ENCODE results near the gene ADISSP. TPM values are rescaled to one million over a fixed set of nuclear protein-coding genes. Genes with fewer than 3 reads are reported as not detected.

The ADISSP gene
- polyA plus RNA-seq, 4 donors = 5.8 to 38.4 (median 16.2) TPM

DNA sequence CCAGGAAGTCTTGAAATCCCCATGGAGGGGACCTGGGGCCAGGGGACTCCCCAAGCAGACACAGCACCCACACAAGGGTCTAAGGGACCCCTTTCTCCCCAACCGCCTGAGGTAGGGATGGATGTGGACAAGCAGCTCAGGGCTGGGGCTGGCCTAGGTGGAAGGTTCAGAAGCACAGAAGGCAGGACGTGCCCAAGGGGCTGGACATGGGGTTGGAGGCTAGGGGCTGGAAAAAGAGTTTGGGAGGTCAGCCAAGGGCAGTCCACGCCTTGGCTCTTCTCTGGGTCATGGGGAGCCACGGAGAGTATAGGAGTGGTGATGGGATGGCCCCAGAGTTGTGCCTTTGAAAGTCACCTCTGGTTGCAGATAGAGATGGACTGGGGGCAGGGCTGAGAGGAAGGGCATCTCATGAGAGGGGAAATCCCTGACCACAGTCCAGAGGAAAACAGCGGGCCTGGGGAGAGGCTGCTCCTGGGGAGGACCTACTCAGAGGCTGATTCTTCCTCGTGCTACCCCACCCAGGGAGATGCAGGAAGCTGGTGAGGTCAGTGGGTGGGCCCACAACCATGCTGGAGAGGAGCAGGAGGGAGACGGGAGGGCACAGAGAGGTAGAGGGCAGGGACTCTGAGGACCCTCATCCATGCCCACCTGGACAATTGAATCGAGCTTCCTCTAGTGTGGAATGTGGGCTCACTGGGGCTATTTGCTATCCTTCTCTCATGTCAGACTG, 37.6 kb downstream of the ADISSP start:
- Histone ChIP-seq H3K27ac (ENCODE audit: low read depth in 1 of 3, low read length in 2 of 3) (no peak overlapping the region), H3K4me3 (ENCODE audit: low read depth in 1 of 3, low read length in 3 of 3) (no peak overlapping the region), H3K36me3 (ENCODE audit: control insufficient read depth in 3 of 3, insufficient read depth in 2 of 3, low read depth in 1 of 3, low read length in 3 of 3) (no peaks in the 10 kb centered on the region), H3K9me3 (ENCODE audit: control insufficient read depth in 2 of 2, insufficient read depth in 1 of 2, low read depth in 1 of 2, low read length in 1 of 2) (no peaks in the 10 kb centered on the region), H3K27me3 (ENCODE audit: control insufficient read depth in 3 of 3, insufficient read depth in 3 of 3, low read length in 3 of 3) (peaks cover 2 to 34% (median 6%) of the 10 kb centered on the region in 3 donors), H3K4me1 (ENCODE audit: control insufficient read depth in 3 of 3, insufficient read depth in 2 of 3, low read depth in 1 of 3, low read length in 2 of 3) (peaks cover 0 to 5% (median 0%) of the 10 kb centered on the region in 3 donors)
- WGBS, 3 donors = 59 to 67% (median 62%) methylated on average over 8 of the region's 8 CpGs
- FAIRE-seq (no peak), DNase-seq (no peak)

DNA sequence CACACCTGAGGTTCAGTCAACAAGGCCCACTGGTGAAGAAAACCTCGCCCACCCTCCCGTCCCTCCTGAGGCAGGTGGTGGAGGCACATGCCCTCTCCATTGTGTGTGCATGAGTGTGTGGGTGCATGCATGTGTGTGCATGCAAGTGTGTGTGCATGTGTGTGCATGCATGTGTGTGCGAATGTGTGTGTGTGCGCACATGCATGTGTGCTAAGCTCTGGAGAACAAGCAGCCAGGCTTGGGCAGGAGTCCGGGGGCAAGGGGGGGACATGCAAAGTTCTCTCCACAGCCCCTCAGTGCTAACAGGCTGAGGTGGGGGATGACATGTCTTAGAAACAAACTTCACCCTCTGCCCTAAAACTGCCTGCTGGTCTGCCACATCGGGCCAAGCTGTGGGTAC, 38.2 kb downstream of the ADISSP start:
- Histone ChIP-seq H3K4me3 (ENCODE audit: low read depth in 1 of 3, low read length in 3 of 3) (no peak overlapping the region), H3K4me1 (ENCODE audit: control insufficient read depth in 3 of 3, insufficient read depth in 2 of 3, low read depth in 1 of 3, low read length in 2 of 3) (peaks cover 0 to 5% (median 0%) of the 10 kb centered on the region in 3 donors), H3K9me3 (ENCODE audit: control insufficient read depth in 2 of 2, insufficient read depth in 1 of 2, low read depth in 1 of 2, low read length in 1 of 2) (no peaks in the 10 kb centered on the region), H3K27me3 (ENCODE audit: control insufficient read depth in 3 of 3, insufficient read depth in 3 of 3, low read length in 3 of 3) (peaks cover 2 to 34% (median 6%) of the 10 kb centered on the region in 3 donors), H3K27ac (ENCODE audit: low read depth in 1 of 3, low read length in 2 of 3) (no peak overlapping the region), H3K36me3 (ENCODE audit: control insufficient read depth in 3 of 3, insufficient read depth in 2 of 3, low read depth in 1 of 3, low read length in 3 of 3) (no peaks in the 10 kb centered on the region)
- WGBS, 3 donors = 80 to 93% (median 90%) methylated on average over 4 to 6 of the region's 6 CpGs
- FAIRE-seq = no peak
- no peak for DNase-seq

DNA sequence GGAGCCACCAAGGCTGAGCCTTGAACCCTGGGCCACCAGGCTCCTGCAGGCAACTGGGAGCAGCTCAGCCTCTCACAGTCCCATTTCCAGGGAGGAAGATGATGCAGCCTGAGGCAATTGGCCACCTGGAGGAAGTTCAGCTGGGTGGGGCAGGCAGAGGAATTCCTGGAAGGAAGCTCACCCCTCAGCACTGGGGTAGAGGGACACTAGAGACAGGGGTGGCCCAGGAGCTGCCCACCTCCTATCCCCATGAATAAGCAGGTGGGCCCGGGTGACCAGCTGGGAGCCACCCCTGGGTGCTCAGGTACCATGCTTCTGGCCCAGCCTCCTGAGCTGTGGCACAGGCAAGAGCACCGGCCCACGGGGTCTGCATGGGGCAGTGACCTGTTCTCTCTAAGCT, 38.7 kb downstream of the ADISSP start:
- no peak for FAIRE-seq
- 67 to 84% (median 70%) methylated on average over 3 of the region's 3 CpGs for WGBS, 3 donors

DNA sequence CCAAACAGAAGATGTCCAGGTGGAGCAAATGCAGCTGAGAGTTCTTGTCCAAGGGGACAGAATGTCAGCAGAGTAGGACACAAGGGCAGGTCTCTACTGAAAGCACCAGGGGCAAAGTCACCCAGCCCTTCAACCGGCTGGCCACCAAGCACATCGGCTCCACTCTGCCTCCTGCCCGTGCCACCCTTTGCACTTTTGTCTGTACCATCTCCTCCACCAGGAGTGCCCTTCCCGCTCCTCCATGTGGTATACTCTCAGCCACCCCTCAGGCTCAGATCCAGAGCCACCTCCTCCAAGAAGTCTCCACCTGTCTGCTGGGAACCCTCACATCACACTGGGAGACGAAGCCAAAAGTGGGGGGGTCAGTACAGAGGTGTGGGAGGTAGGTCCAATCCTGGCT, 39.2 kb downstream of the ADISSP start:
- no peaks in the 10 kb centered on the region for H3K9me3 ChIP-seq (ENCODE audit: control insufficient read depth in 2 of 2, insufficient read depth in 1 of 2, low read depth in 1 of 2, low read length in 1 of 2)
- FAIRE-seq = no peak
- no peak for DNase-seq
- H3K27ac ChIP-seq (ENCODE audit: low read depth in 1 of 3, low read length in 2 of 3) = no peak overlapping the region
- no peaks in the 10 kb centered on the region for H3K36me3 ChIP-seq (ENCODE audit: control insufficient read depth in 3 of 3, insufficient read depth in 2 of 3, low read depth in 1 of 3, low read length in 3 of 3)
- peaks cover 0 to 3% (median 0%) of the 10 kb centered on the region in 3 donors for H3K4me1 ChIP-seq (ENCODE audit: control insufficient read depth in 3 of 3, insufficient read depth in 2 of 3, low read depth in 1 of 3, low read length in 2 of 3)
- H3K4me3 ChIP-seq (ENCODE audit: low read depth in 1 of 3, low read length in 3 of 3) = no peak overlapping the region
- 43 to 79% (median 74%) methylated on average over 5 of the region's 5 CpGs for WGBS, 3 donors
- H3K27me3 ChIP-seq (ENCODE audit: control insufficient read depth in 3 of 3, insufficient read depth in 3 of 3, low read length in 3 of 3) = peaks cover 2 to 30% (median 6%) of the 10 kb centered on the region in 3 donors

More for the DNA sequence above, 38.7 kb downstream of the ADISSP start:
- Histone ChIP-seq H3K36me3 (ENCODE audit: control insufficient read depth in 3 of 3, insufficient read depth in 2 of 3, low read depth in 1 of 3, low read length in 3 of 3) (no peaks in the 10 kb centered on the region), H3K27me3 (ENCODE audit: control insufficient read depth in 3 of 3, insufficient read depth in 3 of 3, low read length in 3 of 3) (peaks cover 2 to 34% (median 6%) of the 10 kb centered on the region in 3 donors), H3K9me3 (ENCODE audit: control insufficient read depth in 2 of 2, insufficient read depth in 1 of 2, low read depth in 1 of 2, low read length in 1 of 2) (no peaks in the 10 kb centered on the region), H3K4me3 (ENCODE audit: low read depth in 1 of 3, low read length in 3 of 3) (no peak overlapping the region), H3K4me1 (ENCODE audit: control insufficient read depth in 3 of 3, insufficient read depth in 2 of 3, low read depth in 1 of 3, low read length in 2 of 3) (peaks cover 0 to 3% (median 0%) of the 10 kb centered on the region in 3 donors), H3K27ac (ENCODE audit: low read depth in 1 of 3, low read length in 2 of 3) (no peak overlapping the region)
- DNase-seq = no peak

DNA sequence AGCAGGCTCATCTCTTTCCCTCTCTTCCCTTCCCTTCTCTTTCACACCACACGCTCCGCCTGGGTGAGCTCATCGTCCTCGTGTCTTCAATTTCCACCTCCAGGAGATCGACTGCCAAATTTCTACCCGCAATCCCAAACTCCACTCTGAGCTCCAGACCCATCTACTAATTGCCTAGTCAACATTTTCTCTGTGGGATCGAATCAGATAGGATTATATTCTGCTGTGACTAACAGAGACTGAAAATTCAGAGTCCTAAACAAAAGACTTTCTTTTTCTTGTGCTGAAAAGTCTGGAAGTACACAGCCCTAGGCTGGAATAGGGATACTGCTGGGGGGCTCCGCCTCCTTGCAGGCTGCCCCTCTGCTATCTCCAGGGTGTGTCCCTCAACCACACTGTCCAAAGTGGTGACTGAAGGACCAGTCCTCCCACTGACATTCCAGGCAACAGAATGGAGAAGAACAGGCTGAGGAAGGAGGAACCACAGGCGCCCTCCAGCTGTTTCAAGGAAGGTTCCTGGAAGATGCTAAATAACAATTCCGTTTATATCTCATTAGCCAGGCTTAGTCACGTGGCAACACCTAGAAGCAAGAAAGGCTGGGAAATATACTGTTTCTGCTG, 40.0 kb downstream of the ADISSP start:
- 29 to 40% (median 33%) methylated on average over 11 of the region's 11 CpGs for WGBS, 3 donors
- Histone ChIP-seq H3K4me1 (ENCODE audit: control insufficient read depth in 3 of 3, insufficient read depth in 2 of 3, low read depth in 1 of 3, low read length in 2 of 3) (peaks cover 0 to 3% (median 0%) of the 10 kb centered on the region in 3 donors), H3K4me3 (ENCODE audit: low read depth in 1 of 3, low read length in 3 of 3) (no peak overlapping the region), H3K9me3 (ENCODE audit: control insufficient read depth in 2 of 2, insufficient read depth in 1 of 2, low read depth in 1 of 2, low read length in 1 of 2) (no peaks in the 10 kb centered on the region), H3K27ac (ENCODE audit: low read depth in 1 of 3, low read length in 2 of 3) (no peak overlapping the region), H3K36me3 (ENCODE audit: control insufficient read depth in 3 of 3, insufficient read depth in 2 of 3, low read depth in 1 of 3, low read length in 3 of 3) (no peaks in the 10 kb centered on the region), H3K27me3 (ENCODE audit: control insufficient read depth in 3 of 3, insufficient read depth in 3 of 3, low read length in 3 of 3) (peaks cover 0 to 22% (median 3%) of the 10 kb centered on the region in 3 donors)
- DNase-seq (no peak), FAIRE-seq (no peak)

DNA sequence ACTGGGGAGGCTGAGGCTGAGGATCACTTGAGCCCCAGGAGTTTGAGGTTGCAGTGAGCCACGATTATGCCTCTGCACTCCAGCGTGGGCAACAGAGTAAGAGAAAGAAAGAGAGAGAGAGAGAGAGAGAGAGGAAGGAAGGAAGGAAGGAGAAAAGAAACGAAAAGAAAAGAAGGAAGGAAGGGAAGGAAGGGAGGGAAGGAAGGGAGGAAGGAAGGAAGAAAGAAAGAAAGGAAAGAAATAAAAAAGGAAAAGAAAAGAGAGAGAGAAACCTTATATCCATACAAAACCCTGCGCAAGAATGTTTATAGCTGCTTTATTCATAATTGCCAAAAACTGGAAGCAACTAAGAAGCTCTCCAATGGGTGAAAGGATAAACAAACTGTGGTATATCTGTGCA, 43.2 kb downstream of the ADISSP start:
- H3K9me3 ChIP-seq (ENCODE audit: control insufficient read depth in 2 of 2, insufficient read depth in 1 of 2, low read depth in 1 of 2, low read length in 1 of 2) = no peaks in the 10 kb centered on the region
- WGBS, 3 donors = 63 to 77% (median 69%) methylated on average over 4 of the region's 4 CpGs
- H3K27me3 ChIP-seq (ENCODE audit: control insufficient read depth in 3 of 3, insufficient read depth in 3 of 3, low read length in 3 of 3) = peaks cover 0 to 14% (median 0%) of the 10 kb centered on the region in 3 donors
- DNase-seq (no peak), FAIRE-seq (no peak)
- no peak overlapping the region for H3K4me3 ChIP-seq (ENCODE audit: low read depth in 1 of 3, low read length in 3 of 3)
- H3K36me3 ChIP-seq (ENCODE audit: control insufficient read depth in 3 of 3, insufficient read depth in 2 of 3, low read depth in 1 of 3, low read length in 3 of 3) = no peaks in the 10 kb centered on the region
- H3K4me1 ChIP-seq (ENCODE audit: control insufficient read depth in 3 of 3, insufficient read depth in 2 of 3, low read depth in 1 of 3, low read length in 2 of 3) = no peaks in the 10 kb centered on the region
- no peak overlapping the region for H3K27ac ChIP-seq (ENCODE audit: low read depth in 1 of 3, low read length in 2 of 3)

DNA sequence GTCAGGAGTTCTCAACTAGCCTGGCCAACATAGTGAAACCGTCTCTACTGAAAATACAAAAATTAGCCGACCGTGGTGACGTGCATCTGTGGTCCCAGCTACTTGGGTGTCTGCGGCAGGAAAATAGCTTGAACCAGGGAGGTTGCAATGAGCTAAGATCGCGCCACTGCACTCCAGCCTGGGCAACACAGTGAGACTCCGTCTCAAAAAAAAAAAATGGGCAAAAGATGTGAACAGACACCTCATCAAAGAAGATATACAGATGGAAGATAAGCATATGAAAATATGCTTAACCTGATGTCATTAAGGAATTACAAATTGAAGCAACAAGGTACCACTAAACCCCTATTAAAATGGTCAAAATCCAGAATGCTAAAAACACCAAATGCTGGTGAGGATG, 44.3 kb downstream of the ADISSP start:
- no peaks in the 10 kb centered on the region for H3K9me3 ChIP-seq (ENCODE audit: control insufficient read depth in 2 of 2, insufficient read depth in 1 of 2, low read depth in 1 of 2, low read length in 1 of 2)
- FAIRE-seq (no peak), DNase-seq (no peak)
- H3K27ac ChIP-seq (ENCODE audit: low read depth in 1 of 3, low read length in 2 of 3) = no peak overlapping the region
- 85 to 95% (median 93%) methylated on average over 8 of the region's 8 CpGs for WGBS, 3 donors
- no peaks in the 10 kb centered on the region for H3K36me3 ChIP-seq (ENCODE audit: control insufficient read depth in 3 of 3, insufficient read depth in 2 of 3, low read depth in 1 of 3, low read length in 3 of 3)
- H3K4me3 ChIP-seq (ENCODE audit: low read depth in 1 of 3, low read length in 3 of 3) = no peak overlapping the region
- H3K4me1 ChIP-seq (ENCODE audit: control insufficient read depth in 3 of 3, insufficient read depth in 2 of 3, low read depth in 1 of 3, low read length in 2 of 3) = no peaks in the 10 kb centered on the region
- H3K27me3 ChIP-seq (ENCODE audit: control insufficient read depth in 3 of 3, insufficient read depth in 3 of 3, low read length in 3 of 3) = peaks cover 0 to 9% (median 0%) of the 10 kb centered on the region in 3 donors

DNA sequence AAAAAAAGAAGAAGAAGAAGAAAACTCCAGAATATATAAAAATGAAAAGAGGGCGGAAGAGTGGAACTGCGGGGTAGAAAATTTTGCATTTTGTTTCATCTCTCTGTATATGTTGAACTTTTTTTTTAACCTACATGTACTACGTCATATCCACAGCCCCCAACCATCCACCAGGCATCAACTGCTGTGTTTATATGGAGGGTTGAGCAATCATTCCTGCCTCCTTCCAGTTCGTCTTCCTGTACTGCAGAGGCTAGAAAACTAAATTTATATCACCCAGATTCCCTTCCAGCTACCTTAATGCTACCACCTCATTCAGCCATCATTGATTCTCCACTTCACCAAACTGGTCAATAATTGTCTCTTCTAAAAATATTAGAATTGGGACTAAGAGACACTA, 45.6 kb downstream of the ADISSP start:
- WGBS, 3 donors = 81 to 88% (median 83%) methylated on average over 4 of the region's 4 CpGs
- DNase-seq (no peak), FAIRE-seq (no peak)
- H3K4me1 ChIP-seq (ENCODE audit: control insufficient read depth in 3 of 3, insufficient read depth in 2 of 3, low read depth in 1 of 3, low read length in 2 of 3) = no peaks in the 10 kb centered on the region
- peaks cover 0 to 4% (median 0%) of the 10 kb centered on the region in 3 donors for H3K27me3 ChIP-seq (ENCODE audit: control insufficient read depth in 3 of 3, insufficient read depth in 3 of 3, low read length in 3 of 3)
- H3K36me3 ChIP-seq (ENCODE audit: control insufficient read depth in 3 of 3, insufficient read depth in 2 of 3, low read depth in 1 of 3, low read length in 3 of 3) = no peaks in the 10 kb centered on the region
- no peak overlapping the region for H3K4me3 ChIP-seq (ENCODE audit: low read depth in 1 of 3, low read length in 3 of 3)
- no peak overlapping the region for H3K27ac ChIP-seq (ENCODE audit: low read depth in 1 of 3, low read length in 2 of 3)
- no peaks in the 10 kb centered on the region for H3K9me3 ChIP-seq (ENCODE audit: control insufficient read depth in 2 of 2, insufficient read depth in 1 of 2, low read depth in 1 of 2, low read length in 1 of 2)
